Calu3 (cell line): Measurements from ENCODE around the gene SLC7A5. TPM values are rescaled to one million over a fixed set of nuclear protein-coding genes. Genes with fewer than 3 reads are reported as not detected.
A peak's percentile ranks its signal among the peaks of the same experiment; 100 is the strongest.

ENCODE experiments used
- BruUV-seq: library from RNA; stranded (reverse); fragments of 400-500 nt; replicated peaks from 2 replicates; lab custom pipeline; 2021; lab: Mats Ljungman, UMichigan
- CTCF ChIA-PET: fragments of 300-600 bp; sonication (Branson Sonifier 250); formaldehyde crosslinking; loops from one replicate; lab custom pipeline; 2022; ENCODE audit warnings: antibody characterized with exemption; lab: Charles Lee
- DNase-seq: peaks from one replicate; pipeline ENCODE4 v3.0.0; 2022
- H3K27ac Mint-ChIP-seq: one replicate; pipeline ENCODE4 v1.8.0; 2022; ENCODE audit warnings: mixed read lengths; ENCODE audit not compliant: unreplicated experiment
- H3K27me3 Mint-ChIP-seq: one replicate; pipeline ENCODE4 v1.8.0; 2022; ENCODE audit warnings: mixed read lengths; ENCODE audit not compliant: unreplicated experiment
- H3K36me3 Mint-ChIP-seq: one replicate; pipeline ENCODE4 v1.8.0; 2022; ENCODE audit warnings: mild to moderate bottlenecking, moderate library complexity, mixed read lengths; ENCODE audit not compliant: insufficient read depth, unreplicated experiment
- H3K4me1 Mint-ChIP-seq: one replicate; pipeline ENCODE4 v1.8.0; 2022; ENCODE audit warnings: mild to moderate bottlenecking, low read depth, mixed read lengths; ENCODE audit not compliant: unreplicated experiment
- H3K4me3 Mint-ChIP-seq: one replicate; pipeline ENCODE4 v1.8.0; 2022; ENCODE audit warnings: mild to moderate bottlenecking, low read depth, moderate library complexity, mixed read lengths; ENCODE audit not compliant: unreplicated experiment
- H3K9me3 Mint-ChIP-seq: one replicate; pipeline ENCODE4 v1.8.0; 2022; ENCODE audit warnings: low read depth, mixed read lengths; ENCODE audit not compliant: unreplicated experiment
- intact Hi-C: fragments of 100-400 bp; cut with micrococcal nuclease; formaldehyde crosslinking; loops from one replicate; pipeline ENCODE4 v1.10.0; 2022; ENCODE audit not compliant: unreplicated experiment
- total RNA-seq: library from RNA; stranded (reverse); gene quantifications from 2 replicates; pipeline ENCODE4 v1.2.3, GENCODE V29; 2022
- TF ChIP-seq, protein P1 (sequence below): fragments of 200-600 bp; IDR thresholded peaks from one replicate; pipeline ENCODE4 v1.8.0; 2022; ENCODE audit warnings: antibody characterized with exemption; ENCODE audit not compliant: unreplicated experiment

SLC7A5 gene
- total RNA-seq, 1 experiment from 2014 or later: 501 TPM

GRCh38 chr16:87842209-87842869, 27.0 kb downstream of the SLC7A5 start:
- Mint-ChIP-seq H3K4me3 (no peak overlapping the region), H3K27me3 (no peaks in the 10 kb centered on the region), H3K9me3 (no peaks in the 10 kb centered on the region), H3K27ac (peak overlapping the region; percentile 22), H3K36me3 (peaks cover 97% of the 10 kb centered on the region), H3K4me1 (no peaks in the 10 kb centered on the region)
- TF ChIP-seq, protein P1, sequence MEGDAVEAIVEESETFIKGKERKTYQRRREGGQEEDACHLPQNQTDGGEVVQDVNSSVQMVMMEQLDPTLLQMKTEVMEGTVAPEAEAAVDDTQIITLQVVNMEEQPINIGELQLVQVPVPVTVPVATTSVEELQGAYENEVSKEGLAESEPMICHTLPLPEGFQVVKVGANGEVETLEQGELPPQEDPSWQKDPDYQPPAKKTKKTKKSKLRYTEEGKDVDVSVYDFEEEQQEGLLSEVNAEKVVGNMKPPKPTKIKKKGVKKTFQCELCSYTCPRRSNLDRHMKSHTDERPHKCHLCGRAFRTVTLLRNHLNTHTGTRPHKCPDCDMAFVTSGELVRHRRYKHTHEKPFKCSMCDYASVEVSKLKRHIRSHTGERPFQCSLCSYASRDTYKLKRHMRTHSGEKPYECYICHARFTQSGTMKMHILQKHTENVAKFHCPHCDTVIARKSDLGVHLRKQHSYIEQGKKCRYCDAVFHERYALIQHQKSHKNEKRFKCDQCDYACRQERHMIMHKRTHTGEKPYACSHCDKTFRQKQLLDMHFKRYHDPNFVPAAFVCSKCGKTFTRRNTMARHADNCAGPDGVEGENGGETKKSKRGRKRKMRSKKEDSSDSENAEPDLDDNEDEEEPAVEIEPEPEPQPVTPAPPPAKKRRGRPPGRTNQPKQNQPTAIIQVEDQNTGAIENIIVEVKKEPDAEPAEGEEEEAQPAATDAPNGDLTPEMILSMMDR: no peak
- CTCF ChIA-PET: no interaction called here
- no TSS peak for BruUV-seq
- intact Hi-C loops: no loop called here
- no peak for DNase-seq

GRCh38 chr16:87841340-87842208, 27.7 kb downstream of the SLC7A5 start:
- intact Hi-C loops: no loop called here
- peaks cover 97% of the 10 kb centered on the region for H3K36me3 Mint-ChIP-seq
- TF ChIP-seq, protein P1: no peak

DNA sequence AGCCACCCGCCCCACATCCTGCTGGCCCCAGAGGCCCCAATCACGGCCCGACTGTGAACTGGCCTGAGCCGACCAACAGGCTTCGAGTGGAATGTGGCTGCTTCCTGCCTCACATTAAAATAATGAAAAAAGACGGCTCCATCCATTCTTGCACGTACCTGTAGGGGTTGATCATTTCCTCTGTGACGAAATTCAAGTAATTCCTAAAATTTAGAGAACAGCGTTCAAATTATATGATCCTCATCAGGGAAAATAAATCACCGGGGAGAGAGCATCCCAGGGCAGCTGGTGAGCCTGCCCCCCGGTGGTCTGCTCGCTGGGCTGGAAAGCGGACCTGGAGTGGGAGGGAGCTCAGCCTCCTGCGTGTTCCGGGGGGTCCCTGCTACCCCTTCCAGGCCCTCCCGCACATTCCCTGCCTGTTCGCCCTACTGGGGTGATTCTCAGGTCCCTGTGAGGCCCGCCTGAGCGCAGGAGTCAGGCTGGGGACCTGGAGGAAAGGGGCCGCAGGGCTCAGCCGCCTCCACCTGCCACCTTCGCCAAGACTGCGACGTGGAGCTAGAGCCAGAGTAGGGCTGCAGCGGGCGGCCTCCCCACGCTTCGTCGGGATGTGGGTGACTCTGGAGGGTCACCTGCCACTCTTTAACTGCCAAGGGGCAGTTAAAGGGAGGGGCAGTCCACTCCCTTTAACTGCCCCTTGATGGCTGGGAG, 28.9 kb downstream of the SLC7A5 start:
- intact Hi-C loops: no loop called here
- TF ChIP-seq, protein P1: no peak
- BruUV-seq: no TSS peak
- peaks cover 97% of the 10 kb centered on the region for H3K36me3 Mint-ChIP-seq
- H3K27me3 Mint-ChIP-seq: no peaks in the 10 kb centered on the region
- no peaks in the 10 kb centered on the region for H3K4me1 Mint-ChIP-seq
- no peak overlapping the region for H3K27ac Mint-ChIP-seq
- H3K4me3 Mint-ChIP-seq: no peak overlapping the region
- CTCF ChIA-PET: interaction anchor here (1.6 kb wide), 1 partner anchor 62 kb away, joined by 4 read pairs; no protein-coding TSS in a partner anchor
- no peak for DNase-seq
- H3K9me3 Mint-ChIP-seq: no peaks in the 10 kb centered on the region

More at GRCh38 chr16:87841340-87842208, 27.7 kb downstream of the SLC7A5 start:
- H3K4me1 Mint-ChIP-seq: no peaks in the 10 kb centered on the region
- no peaks in the 10 kb centered on the region for H3K9me3 Mint-ChIP-seq
- no peak overlapping the region for H3K27ac Mint-ChIP-seq
- H3K4me3 Mint-ChIP-seq: no peak overlapping the region
- CTCF ChIA-PET: no interaction called here
- H3K27me3 Mint-ChIP-seq: no peaks in the 10 kb centered on the region
- no peak for DNase-seq
- no TSS peak for BruUV-seq

DNA sequence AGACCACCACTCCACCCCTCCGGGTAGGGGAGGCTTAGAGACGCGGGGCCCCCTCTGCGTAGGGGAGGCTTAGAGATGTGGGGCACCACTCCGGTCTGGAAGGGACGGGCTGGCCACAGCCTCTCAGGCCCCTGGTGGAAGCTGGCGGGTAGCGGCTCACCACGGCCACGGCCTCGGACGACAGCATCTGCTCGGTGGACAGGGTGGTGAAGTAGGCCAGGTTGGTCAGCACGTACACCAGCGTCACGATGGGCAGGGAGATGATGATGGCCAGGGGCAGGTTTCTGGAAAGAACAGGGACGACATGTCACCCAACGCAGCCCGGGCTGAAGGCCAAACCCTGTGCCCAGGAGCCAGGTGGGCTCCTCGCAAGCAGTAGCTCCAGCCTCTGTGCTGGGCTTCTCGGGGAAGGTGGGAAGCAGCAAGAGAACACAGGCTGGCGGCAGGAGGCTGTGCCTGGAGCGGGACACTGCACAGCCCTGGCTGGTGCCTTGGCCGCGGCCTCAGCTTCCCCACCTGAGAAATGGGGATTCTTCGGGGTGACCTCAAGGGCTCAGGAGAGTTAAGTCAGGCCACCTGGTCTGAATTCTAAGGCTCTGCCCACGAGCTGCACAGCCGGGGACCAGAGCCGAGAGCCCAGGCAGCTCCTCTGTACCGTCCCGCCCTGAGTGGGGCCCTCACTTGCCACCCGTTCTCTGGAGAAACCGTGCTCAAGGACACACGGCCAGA, 29.6 kb downstream of the SLC7A5 start:
- no TSS peak for BruUV-seq
- CTCF ChIA-PET: interaction anchor here (1.6 kb wide), 1 partner anchor 61 kb away, joined by 4 read pairs; no protein-coding TSS in a partner anchor
- TF ChIP-seq, protein P1: no peak
- Mint-ChIP-seq H3K4me3 (no peak overlapping the region), H3K9me3 (no peaks in the 10 kb centered on the region), H3K27ac (no peak overlapping the region), H3K27me3 (no peaks in the 10 kb centered on the region), H3K36me3 (peaks cover 98% of the 10 kb centered on the region), H3K4me1 (no peaks in the 10 kb centered on the region)
- intact Hi-C loops: no loop called here
- no peak for DNase-seq
